ENCODE data around the gene GMDS.

Gene GMDS

DNA sequence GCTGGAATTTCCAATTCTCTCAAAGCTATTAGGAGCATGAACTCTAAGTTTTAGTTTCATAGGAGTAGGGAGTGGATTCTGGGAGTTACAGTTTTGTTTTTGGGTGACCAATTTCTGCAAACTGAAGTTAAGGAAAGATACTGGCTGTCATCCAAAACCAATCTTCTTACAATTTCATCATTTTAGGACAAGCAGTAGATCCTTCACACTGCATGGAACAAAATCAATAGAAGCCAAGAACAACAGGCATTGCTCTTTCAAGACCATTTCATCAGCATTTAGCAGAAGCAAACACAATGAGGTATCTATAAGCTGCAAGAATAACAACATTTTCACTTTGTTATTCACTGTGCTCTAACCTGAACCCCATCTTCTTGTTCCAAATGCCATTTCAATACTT is 173.0 kb downstream of the GMDS start:
- Histone ChIP-seq H3K36me3 (ENCODE audit: insufficient read depth, low read length) (no peaks in the 10 kb centered on the region), H3K9me3 (ENCODE audit: insufficient read depth, low read depth, low read length) (peaks cover 4% of the 10 kb centered on the region; the same call in 1 of the 2 replicates), H3K79me2 (ENCODE audit: insufficient read depth, low read length) (no peaks in the 10 kb centered on the region), H3K9ac (ENCODE audit: low read depth, low read length, poor library complexity, severe bottlenecking) (no peak overlapping the region), H3K4me1 (ENCODE audit: insufficient read depth, low read length, poor library complexity, severe bottlenecking) (no peaks in the 10 kb centered on the region), H4K20me1 (ENCODE audit: insufficient read depth, low read length, poor library complexity, severe bottlenecking) (no peaks in the 10 kb centered on the region), H3K27me3 (ENCODE audit: insufficient read depth, low read length, poor library complexity, severe bottlenecking) (no peaks in the 10 kb centered on the region), H3F3A (ENCODE audit: low read depth) (no peaks in the 10 kb centered on the region), H3K4me2 (ENCODE audit: low read depth, low read length, poor library complexity, severe bottlenecking) (no peak overlapping the region), H3K9me2 (replicated peaks; ENCODE audit: low read depth, low read length) (no peaks in the 10 kb centered on the region), H2AFZ (ENCODE audit: low read length) (no peak overlapping the region), H3K4me3 (ENCODE audit: low read length, poor library complexity, severe bottlenecking) (no peak overlapping the region)
- no peak for TF ChIP-seq EZH2phosphoT487 (IDR thresholded peaks at IDR 0.05; ENCODE audit: borderline replicate concordance)
- TF ChIP-seq, protein P1, sequence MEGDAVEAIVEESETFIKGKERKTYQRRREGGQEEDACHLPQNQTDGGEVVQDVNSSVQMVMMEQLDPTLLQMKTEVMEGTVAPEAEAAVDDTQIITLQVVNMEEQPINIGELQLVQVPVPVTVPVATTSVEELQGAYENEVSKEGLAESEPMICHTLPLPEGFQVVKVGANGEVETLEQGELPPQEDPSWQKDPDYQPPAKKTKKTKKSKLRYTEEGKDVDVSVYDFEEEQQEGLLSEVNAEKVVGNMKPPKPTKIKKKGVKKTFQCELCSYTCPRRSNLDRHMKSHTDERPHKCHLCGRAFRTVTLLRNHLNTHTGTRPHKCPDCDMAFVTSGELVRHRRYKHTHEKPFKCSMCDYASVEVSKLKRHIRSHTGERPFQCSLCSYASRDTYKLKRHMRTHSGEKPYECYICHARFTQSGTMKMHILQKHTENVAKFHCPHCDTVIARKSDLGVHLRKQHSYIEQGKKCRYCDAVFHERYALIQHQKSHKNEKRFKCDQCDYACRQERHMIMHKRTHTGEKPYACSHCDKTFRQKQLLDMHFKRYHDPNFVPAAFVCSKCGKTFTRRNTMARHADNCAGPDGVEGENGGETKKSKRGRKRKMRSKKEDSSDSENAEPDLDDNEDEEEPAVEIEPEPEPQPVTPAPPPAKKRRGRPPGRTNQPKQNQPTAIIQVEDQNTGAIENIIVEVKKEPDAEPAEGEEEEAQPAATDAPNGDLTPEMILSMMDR (conservative IDR thresholded peaks at IDR 0.05; ENCODE audit: low read length): no peak

DNA sequence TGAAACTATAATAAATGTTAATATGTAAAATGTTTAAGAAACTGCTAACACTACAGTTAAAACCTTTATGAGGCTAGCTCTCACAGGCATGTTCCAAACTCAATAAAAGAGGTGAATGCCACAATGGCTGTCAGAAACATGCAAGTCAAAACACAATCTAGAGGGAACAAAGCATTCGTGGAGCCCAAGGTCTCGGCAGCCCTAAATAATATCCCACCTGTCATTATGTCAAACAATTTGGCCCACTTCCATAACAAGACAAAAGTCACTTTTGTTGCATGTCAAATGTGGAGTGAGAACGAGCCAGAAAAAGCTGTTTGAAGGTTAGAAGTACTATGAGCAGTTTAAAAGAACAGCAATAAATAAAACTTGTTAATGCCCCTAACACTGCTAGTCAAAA is 181.9 kb downstream of the GMDS start:
- H3K9me2 ChIP-seq (replicated peaks; ENCODE audit: low read depth, low read length): no peaks in the 10 kb centered on the region
- H3K9me3 ChIP-seq (ENCODE audit: insufficient read depth, low read depth, low read length): no peaks in the 10 kb centered on the region
- H3K4me2 ChIP-seq (ENCODE audit: low read depth, low read length, poor library complexity, severe bottlenecking): no peak overlapping the region
- no peak overlapping the region for H3K4me3 ChIP-seq (ENCODE audit: low read length, poor library complexity, severe bottlenecking)
- TF ChIP-seq, protein P1 (conservative IDR thresholded peaks at IDR 0.05; ENCODE audit: low read length): no peak
- TF ChIP-seq EZH2phosphoT487 (IDR thresholded peaks at IDR 0.05; ENCODE audit: borderline replicate concordance): no peak
- H3K79me2 ChIP-seq (ENCODE audit: insufficient read depth, low read length): no peaks in the 10 kb centered on the region
- no peaks in the 10 kb centered on the region for H3K27me3 ChIP-seq (ENCODE audit: insufficient read depth, low read length, poor library complexity, severe bottlenecking)
- no peaks in the 10 kb centered on the region for H3F3A ChIP-seq (ENCODE audit: low read depth)
- H4K20me1 ChIP-seq (ENCODE audit: insufficient read depth, low read length, poor library complexity, severe bottlenecking): no peaks in the 10 kb centered on the region
- no peaks in the 10 kb centered on the region for H3K36me3 ChIP-seq (ENCODE audit: insufficient read depth, low read length)
- H2AFZ ChIP-seq (ENCODE audit: low read length): no peak overlapping the region
- peaks cover 4% of the 10 kb centered on the region for H3K4me1 ChIP-seq (ENCODE audit: insufficient read depth, low read length, poor library complexity, severe bottlenecking)
- no peak overlapping the region for H3K9ac ChIP-seq (ENCODE audit: low read depth, low read length, poor library complexity, severe bottlenecking)

DNA sequence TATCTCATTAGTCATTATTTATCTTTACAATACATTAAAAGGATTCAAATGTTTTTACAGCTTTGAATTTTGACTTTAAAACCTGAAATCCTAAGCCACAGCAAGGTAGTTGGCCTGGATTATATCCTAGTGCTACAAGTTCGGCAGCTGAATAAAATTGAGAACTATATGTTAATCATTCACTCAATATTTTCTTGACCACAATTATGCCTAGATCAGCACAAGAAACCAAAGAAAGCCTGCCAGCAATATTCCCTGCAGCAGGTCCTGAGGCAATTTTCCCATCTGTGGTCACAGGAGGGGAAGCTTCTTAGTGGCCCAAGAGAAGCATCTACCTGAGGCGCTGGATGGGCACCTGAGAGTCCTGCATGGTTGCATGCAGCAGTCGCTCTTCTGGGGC is 183.5 kb downstream of the GMDS start:
- no peaks in the 10 kb centered on the region for H3K79me2 ChIP-seq (ENCODE audit: insufficient read depth, low read length)
- H2AFZ ChIP-seq (ENCODE audit: low read length): no peak overlapping the region
- H3K9ac ChIP-seq (ENCODE audit: low read depth, low read length, poor library complexity, severe bottlenecking): no peak overlapping the region
- H4K20me1 ChIP-seq (ENCODE audit: insufficient read depth, low read length, poor library complexity, severe bottlenecking): no peaks in the 10 kb centered on the region
- no peaks in the 10 kb centered on the region for H3K27me3 ChIP-seq (ENCODE audit: insufficient read depth, low read length, poor library complexity, severe bottlenecking)
- H3K4me2 ChIP-seq (ENCODE audit: low read depth, low read length, poor library complexity, severe bottlenecking): no peak overlapping the region
- no peaks in the 10 kb centered on the region for H3K9me3 ChIP-seq (ENCODE audit: insufficient read depth, low read depth, low read length)
- no peak for TF ChIP-seq EZH2phosphoT487 (IDR thresholded peaks at IDR 0.05; ENCODE audit: borderline replicate concordance)
- TF ChIP-seq, protein P1 (conservative IDR thresholded peaks at IDR 0.05; ENCODE audit: low read length): no peak
- peaks cover 4% of the 10 kb centered on the region for H3K4me1 ChIP-seq (ENCODE audit: insufficient read depth, low read length, poor library complexity, severe bottlenecking)
- H3K36me3 ChIP-seq (ENCODE audit: insufficient read depth, low read length): no peaks in the 10 kb centered on the region
- H3K9me2 ChIP-seq (replicated peaks; ENCODE audit: low read depth, low read length): no peaks in the 10 kb centered on the region
- no peak overlapping the region for H3K4me3 ChIP-seq (ENCODE audit: low read length, poor library complexity, severe bottlenecking)
- no peaks in the 10 kb centered on the region for H3F3A ChIP-seq (ENCODE audit: low read depth)

Measured in Loucy (cell line).